Caco-2 (cell line): Measurements from ENCODE around the gene DMGDH. TPM values are rescaled to one million over a fixed set of nuclear protein-coding genes. Genes with fewer than 3 reads are reported as not detected.

Experiments used
- BruUV-seq: library from RNA; stranded (reverse); fragments of 400-500 nt; replicated peaks from 2 replicates; lab custom pipeline; 2021; lab: Mats Ljungman, UMichigan
- CTCF ChIA-PET: fragments of 300-600 bp; sonication (Branson Sonifier 250); formaldehyde crosslinking; loops from one replicate; lab custom pipeline; 2022; ENCODE audit warnings: antibody characterized with exemption; lab: Charles Lee
- POLR2A ChIA-PET: fragments of 300-600 bp; sonication (Branson Sonifier 250); formaldehyde crosslinking; loops from one replicate; lab custom pipeline; 2022; ENCODE audit warnings: antibody characterized with exemption; lab: Charles Lee
- DNase-seq, 2 experiments: peaks; one replicate each; pipeline versions ENCODE4 v3.0.0 to v3.0.0-alpha.2; 2020 to 2022
- H3K27me3 ChIP-seq: replicated peaks from 2 replicates; pipeline ENCODE4 v1.6.0; 2011; ENCODE audit warnings: low read length; ENCODE audit not compliant: control insufficient read depth, insufficient read depth
- H3K36me3 ChIP-seq: 2 replicates; pipeline ENCODE4 v1.5.1; 2011; ENCODE audit warnings: low read length; ENCODE audit not compliant: control insufficient read depth, insufficient read depth
- H3K4me1 ChIP-seq: fragments of 250-450 bp; sonication (Bioruptor Pico); 2 replicates; pipeline ENCODE4 v1.5.1; 2020; ENCODE audit warnings: mild to moderate bottlenecking
- H3K4me3 ChIP-seq: 2 replicates; pipeline ENCODE4 v1.5.1; 2011; ENCODE audit warnings: low read depth, mild to moderate bottlenecking, control low read depth, low read length
- H3K9me3 ChIP-seq: fragments of 250-450 bp; sonication (Bioruptor Pico); 2 replicates; pipeline ENCODE4 v1.5.1; 2020; ENCODE audit warnings: mild to moderate bottlenecking, moderate library complexity
- H3K27ac Mint-ChIP-seq: one replicate; pipeline ENCODE4 v1.8.0; 2022; ENCODE audit warnings: mixed read lengths; ENCODE audit not compliant: unreplicated experiment
- H3K27me3 Mint-ChIP-seq: one replicate; pipeline ENCODE4 v1.8.0; 2022; ENCODE audit warnings: mixed read lengths; ENCODE audit not compliant: insufficient read depth, unreplicated experiment
- H3K36me3 Mint-ChIP-seq: one replicate; pipeline ENCODE4 v1.8.0; 2022; ENCODE audit warnings: mild to moderate bottlenecking, mixed read lengths; ENCODE audit not compliant: insufficient read depth, unreplicated experiment
- H3K4me1 Mint-ChIP-seq: one replicate; pipeline ENCODE4 v1.8.0; 2022; ENCODE audit warnings: low read depth, mixed read lengths; ENCODE audit not compliant: unreplicated experiment
- H3K4me3 Mint-ChIP-seq: one replicate; pipeline ENCODE4 v1.8.0; 2022; ENCODE audit warnings: mild to moderate bottlenecking, moderate library complexity, mixed read lengths; ENCODE audit not compliant: unreplicated experiment
- H3K9me3 Mint-ChIP-seq: one replicate; pipeline ENCODE4 v1.8.0; 2022; ENCODE audit warnings: mixed read lengths; ENCODE audit not compliant: unreplicated experiment
- CTCF ChIP-seq, 2 experiments: fragments of 200-600 bp in 1 of 2; IDR thresholded peaks; 1 replicate in 1 of 2; 2 replicates in 1 of 2; pipeline versions ENCODE4 v1.5.1 to v1.8.0; 2011 to 2022; ENCODE audit warnings: antibody characterized with exemption in 1 of 2, control low read depth in 1 of 2, inconsistent platforms in 1 of 2, low read depth in 1 of 2, low read length in 1 of 2, mild to moderate bottlenecking in 1 of 2, moderate library complexity in 1 of 2; ENCODE audit not compliant: insufficient read depth in 1 of 2, severe bottlenecking in 1 of 2, unreplicated experiment in 1 of 2
- intact Hi-C: fragments of 100-400 bp; cut with micrococcal nuclease; formaldehyde crosslinking; loops from one replicate; pipeline ENCODE4 v1.10.0; 2022; ENCODE audit not compliant: unreplicated experiment
- total RNA-seq: library from RNA; stranded (reverse); gene quantifications from 2 replicates; pipeline ENCODE4 v1.2.3, GENCODE V29; 2022

DMGDH gene
- total RNA-seq, 1 experiment from 2014 or later = 1.8 TPM

GRCh38 chr5:79074641-79075040, 5.2 kb upstream of the DMGDH start:
- no peaks in the 10 kb centered on the region for H3K36me3 Mint-ChIP-seq
- no peak overlapping the region for H3K27ac Mint-ChIP-seq
- no peaks in the 10 kb centered on the region for H3K4me1 Mint-ChIP-seq
- Histone ChIP-seq H3K9me3 (no peaks in the 10 kb centered on the region), H3K4me3 (no peak overlapping the region), H3K27me3 (no peaks in the 10 kb centered on the region), H3K4me1 (no peaks in the 10 kb centered on the region), H3K36me3 (no peaks in the 10 kb centered on the region)
- H3K4me3 Mint-ChIP-seq = no peak overlapping the region
- no peak for TF ChIP-seq CTCF (IDR thresholded peaks at IDR 0.05; ENCODE audit: insufficient read depth in 1 of 2, low read depth in 1 of 2, low read length in 1 of 2, severe bottlenecking in 1 of 2, unreplicated experiment in 1 of 2)
- H3K9me3 Mint-ChIP-seq = no peaks in the 10 kb centered on the region
- ChIA-PET CTCF (interaction anchor here (1.0 to 2.0 kb wide), 2 partner anchors 15 to 50 kb away, joined by 3 to 7 read pairs; no protein-coding TSS in a partner anchor), POLR2A (no interaction called here)
- BruUV-seq = no TSS peak
- H3K27me3 Mint-ChIP-seq = peaks cover 5% of the 10 kb centered on the region
- intact Hi-C loops = no loop called here
- no peak for DNase-seq

DNA sequence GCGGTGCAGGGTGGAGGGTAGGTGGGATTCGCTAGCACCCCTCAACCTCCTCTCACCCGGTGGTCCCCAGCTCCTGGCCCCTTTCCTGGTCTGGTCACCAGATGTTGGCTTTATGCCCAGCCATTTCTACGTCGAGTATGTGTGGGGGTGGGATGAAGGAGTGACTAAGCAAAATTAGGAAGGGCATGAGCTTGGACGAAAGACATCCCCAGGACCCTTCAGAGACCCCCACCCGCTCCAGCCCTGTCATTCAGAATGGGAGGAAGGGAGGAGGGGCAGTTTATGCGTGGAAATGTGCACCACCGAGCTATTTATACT, 835 bp upstream of the DMGDH start:
- intact Hi-C loops = no loop called here
- H3K4me1 ChIP-seq = no peaks in the 10 kb centered on the region
- H3K36me3 ChIP-seq = no peaks in the 10 kb centered on the region
- no peaks in the 10 kb centered on the region for H3K27me3 ChIP-seq
- TF ChIP-seq CTCF (IDR thresholded peaks at IDR 0.05; ENCODE audit: insufficient read depth in 1 of 2, low read depth in 1 of 2, low read length in 1 of 2, severe bottlenecking in 1 of 2, unreplicated experiment in 1 of 2) = no peak
- Mint-ChIP-seq H3K4me1 (no peaks in the 10 kb centered on the region), H3K27me3 (no peaks in the 10 kb centered on the region), H3K9me3 (no peaks in the 10 kb centered on the region), H3K27ac (no peak overlapping the region), H3K4me3 (no peak overlapping the region), H3K36me3 (no peaks in the 10 kb centered on the region)
- ChIA-PET CTCF (no interaction called here), POLR2A (no interaction called here)
- BruUV-seq = no TSS peak
- H3K4me3 ChIP-seq = no peak overlapping the region
- DNase-seq = no peak
- no peaks in the 10 kb centered on the region for H3K9me3 ChIP-seq

- DNase-seq = no peak
- intact Hi-C loops = no loop called here
- no peaks in the 10 kb centered on the region for H3K4me1 Mint-ChIP-seq
- BruUV-seq = no TSS peak
- ChIA-PET POLR2A (no interaction called here), CTCF (no interaction called here)
- no peak overlapping the region for H3K4me3 Mint-ChIP-seq
- no peaks in the 10 kb centered on the region for H3K36me3 Mint-ChIP-seq
- Histone ChIP-seq H3K36me3 (no peaks in the 10 kb centered on the region), H3K27me3 (no peaks in the 10 kb centered on the region), H3K4me3 (no peak overlapping the region), H3K9me3 (no peaks in the 10 kb centered on the region), H3K4me1 (no peaks in the 10 kb centered on the region)
- no peak overlapping the region for H3K27ac Mint-ChIP-seq
- H3K27me3 Mint-ChIP-seq = peaks cover 9% of the 10 kb centered on the region
- no peaks in the 10 kb centered on the region for H3K9me3 Mint-ChIP-seq
- TF ChIP-seq CTCF (IDR thresholded peaks at IDR 0.05; ENCODE audit: insufficient read depth in 1 of 2, low read depth in 1 of 2, low read length in 1 of 2, severe bottlenecking in 1 of 2, unreplicated experiment in 1 of 2) = no peak
Observed at GRCh38 chr5:79062436-79062835, 7.0 kb downstream of the DMGDH start.
